Mammary epithelial cell (primary cell): ENCODE data around the gene COX8A.

Source experiments
- CTCF ChIP-seq, 2 donors: IDR thresholded peaks in 1 of 2; conservative IDR thresholded peaks in 1 of 2; 2 replicates each; pipeline ENCODE4 v1.5.1; 2011 to 2012; ENCODE audit warnings: inconsistent platforms in 2 of 2, low read length in 2 of 2, mild to moderate bottlenecking in 2 of 2, control low read depth in 1 of 2, low read depth in 1 of 2; ENCODE audit not compliant: insufficient read depth in 1 of 2; ENCODE audit errors: extremely low read depth in 1 of 2
- EZH2 ChIP-seq: IDR thresholded peaks from 2 replicates; pipeline ENCODE4 v1.6.1; 2012; ENCODE audit warnings: low read length, inconsistent platforms, borderline replicate concordance

GRCh38 chr11:63974259-63975143, at the start of gene COX8A:
- TF ChIP-seq EZH2, result no peak
- peak in 1 of 2 donors; percentile 28 for TF ChIP-seq CTCF (conservative IDR thresholded peaks at IDR 0.05 in 1 of 2, IDR thresholded peaks at IDR 0.05 in 1 of 2; ENCODE audit: extremely low read depth in 1 of 2, insufficient read depth in 1 of 2, low read depth in 1 of 2, low read length in 2 of 2)
